ENCODE results near the gene GORAB.

The GORAB gene

GRCh38 chr1:170583186-170583585 is 51.2 kb downstream of the GORAB start:
- H3K27ac ChIP-seq (ENCODE audit: low read depth, low read length): no peak overlapping the region
- H3K4me2 ChIP-seq (ENCODE audit: low read length): no peak overlapping the region
- H3K4me1 ChIP-seq (ENCODE audit: control insufficient read depth, low read length): no peaks in the 10 kb centered on the region
- TF ChIP-seq EZH2phosphoT487 (IDR thresholded peaks at IDR 0.05; ENCODE audit: borderline replicate concordance, low read length) (no peak), CTCF (IDR thresholded peaks at IDR 0.05; ENCODE audit: low read depth, low read length, poor library complexity, severe bottlenecking) (no peak)
- H3K9me3 ChIP-seq (ENCODE audit: control insufficient read depth, insufficient read depth, low read length): no peaks in the 10 kb centered on the region
- H3K27me3 ChIP-seq (ENCODE audit: control insufficient read depth, low read length): no peaks in the 10 kb centered on the region
- no peaks in the 10 kb centered on the region for H3K36me3 ChIP-seq (ENCODE audit: control insufficient read depth, low read length)
- no peaks in the 10 kb centered on the region for H3K79me2 ChIP-seq (ENCODE audit: control insufficient read depth, low read length)
- no peak overlapping the region for H3K4me3 ChIP-seq (ENCODE audit: low read length)
- no peaks in the 10 kb centered on the region for H3F3A ChIP-seq (ENCODE audit: control insufficient read depth, insufficient read depth)
- no peaks in the 10 kb centered on the region for H4K20me1 ChIP-seq (ENCODE audit: control insufficient read depth, insufficient read depth, low read depth, low read length)
- H3K9me2 ChIP-seq (replicated peaks; ENCODE audit: control insufficient read depth, low read length): no peaks in the 10 kb centered on the region

- Histone ChIP-seq H3K9me2 (replicated peaks; ENCODE audit: control insufficient read depth, low read length) (no peaks in the 10 kb centered on the region), H3F3A (ENCODE audit: control insufficient read depth, insufficient read depth) (no peaks in the 10 kb centered on the region), H3K27me3 (ENCODE audit: control insufficient read depth, low read length) (0 out of 2 replicates have a peak, but pooled peaks cover 2% of the 10 kb centered on the region), H3K4me1 (ENCODE audit: control insufficient read depth, low read length) (no peaks in the 10 kb centered on the region), H3K27ac (ENCODE audit: low read depth, low read length) (no peak overlapping the region), H4K20me1 (ENCODE audit: control insufficient read depth, insufficient read depth, low read depth, low read length) (no peaks in the 10 kb centered on the region), H3K9me3 (ENCODE audit: control insufficient read depth, insufficient read depth, low read length) (no peaks in the 10 kb centered on the region), H3K4me3 (ENCODE audit: low read length) (no peak overlapping the region), H3K79me2 (ENCODE audit: control insufficient read depth, low read length) (no peaks in the 10 kb centered on the region), H3K36me3 (ENCODE audit: control insufficient read depth, low read length) (no peaks in the 10 kb centered on the region), H3K4me2 (ENCODE audit: low read length) (no peak overlapping the region)
- TF ChIP-seq EZH2phosphoT487 (IDR thresholded peaks at IDR 0.05; ENCODE audit: borderline replicate concordance, low read length) (no peak), CTCF (IDR thresholded peaks at IDR 0.05; ENCODE audit: low read depth, low read length, poor library complexity, severe bottlenecking) (no peak)
Observed at GRCh38 chr1:170586321-170587252, 54.6 kb downstream of the GORAB start.

- no peak for TF ChIP-seq CTCF (IDR thresholded peaks at IDR 0.05; ENCODE audit: low read depth, low read length, poor library complexity, severe bottlenecking)
- no peak for TF ChIP-seq EZH2phosphoT487 (IDR thresholded peaks at IDR 0.05; ENCODE audit: borderline replicate concordance, low read length)
- Histone ChIP-seq H3K4me1 (ENCODE audit: control insufficient read depth, low read length) (no peaks in the 10 kb centered on the region), H3K27ac (ENCODE audit: low read depth, low read length) (no peak overlapping the region), H3K4me3 (ENCODE audit: low read length) (no peak overlapping the region), H3K9me3 (ENCODE audit: control insufficient read depth, insufficient read depth, low read length) (no peaks in the 10 kb centered on the region), H3K27me3 (ENCODE audit: control insufficient read depth, low read length) (0 out of 2 replicates have a peak, but pooled peaks cover 2% of the 10 kb centered on the region), H3F3A (ENCODE audit: control insufficient read depth, insufficient read depth) (no peaks in the 10 kb centered on the region), H3K79me2 (ENCODE audit: control insufficient read depth, low read length) (no peaks in the 10 kb centered on the region), H3K36me3 (ENCODE audit: control insufficient read depth, low read length) (no peaks in the 10 kb centered on the region), H3K9me2 (replicated peaks; ENCODE audit: control insufficient read depth, low read length) (no peaks in the 10 kb centered on the region), H3K4me2 (ENCODE audit: low read length) (no peak overlapping the region), H4K20me1 (ENCODE audit: control insufficient read depth, insufficient read depth, low read depth, low read length) (no peaks in the 10 kb centered on the region)
Observed at GRCh38 chr1:170587253-170587593, 55.3 kb downstream of the GORAB start.
